WTC11 (cell line): ENCODE results near the gene NR1I3. TPM values are rescaled to one million over a fixed set of nuclear protein-coding genes. Genes with fewer than 3 reads are reported as not detected.
A peak's percentile ranks its signal among the peaks of the same experiment; 100 is the strongest.

Experiments
- ATAC-seq: fragments of 200-7000 bp; cut with Tn5 transposase; 2 replicates; pipeline ENCODE4 v1.10.0; 2021; ENCODE audit warnings: mild to moderate bottlenecking, moderate library complexity
- CTCF ChIA-PET: fragments of 300-600 bp; sonication (Branson Sonifier 250); formaldehyde crosslinking; loops from one replicate; lab custom pipeline; 2021; ENCODE audit warnings: antibody characterized with exemption; lab: Charles Lee
- POLR2A ChIA-PET: fragments of 350-600 bp; sonication (Branson Sonifier 250); formaldehyde crosslinking; loops from one replicate; lab custom pipeline; 2021; ENCODE audit warnings: antibody characterized with exemption; lab: Charles Lee
- DNase-seq: peaks from one replicate; pipeline ENCODE4 v3.0.0; 2021; ENCODE audit warnings: low spot score
- H3K27ac Mint-ChIP-seq: 2 replicates; pipeline ENCODE4 v1.8.0; 2021; ENCODE audit warnings: mixed read lengths
- H3K27me3 Mint-ChIP-seq: 2 replicates; pipeline ENCODE4 v1.8.0; 2021; ENCODE audit warnings: low read depth, mild to moderate bottlenecking, moderate library complexity, mixed read lengths
- H3K36me3 Mint-ChIP-seq: 2 replicates; pipeline ENCODE4 v1.8.0; 2021; ENCODE audit warnings: mixed read lengths
- H3K4me1 Mint-ChIP-seq: 2 replicates; pipeline ENCODE4 v1.8.0; 2022; ENCODE audit warnings: mixed read lengths
- H3K4me3 Mint-ChIP-seq: 2 replicates; pipeline ENCODE4 v1.8.0; 2021; ENCODE audit warnings: mild to moderate bottlenecking, moderate library complexity, mixed read lengths
- H3K9me3 Mint-ChIP-seq: 2 replicates; pipeline ENCODE4 v1.8.0; 2021; ENCODE audit warnings: mixed read lengths
- GRHL2 ChIP-seq: fragments of 250-450 bp; sonication (Bioruptor Pico); IDR thresholded peaks from 2 replicates; pipeline ENCODE4 v1.8.0; 2022; ENCODE audit warnings: mild to moderate bottlenecking, moderate library complexity; ENCODE audit not compliant: insufficient replicate concordance, severe bottlenecking
- HMGA2 ChIP-seq: fragments of 250-450 bp; sonication (Bioruptor Pico); IDR thresholded peaks from 2 replicates; pipeline ENCODE4 v1.4.0; 2021; ENCODE audit warnings: mild to moderate bottlenecking, moderate library complexity
- SP1 ChIP-seq: sonication (generic); formaldehyde crosslinking; conservative IDR thresholded peaks from 2 replicates; pipeline ENCODE4 v1.8.1; 2022; ENCODE audit warnings: missing genetic modification reagents
- TCF7 ChIP-seq: sonication (generic); formaldehyde crosslinking; IDR thresholded peaks from 2 replicates; pipeline ENCODE4 v1.8.0; 2022; ENCODE audit warnings: mild to moderate bottlenecking, low read depth, missing genetic modification reagents, moderate library complexity
- TEAD4 ChIP-seq: sonication (generic); formaldehyde crosslinking; IDR thresholded peaks from 2 replicates; pipeline ENCODE4 v1.8.0; 2022; ENCODE audit warnings: mild to moderate bottlenecking, missing genetic modification reagents
- ZNF317 ChIP-seq: sonication (generic); formaldehyde crosslinking; IDR thresholded peaks from 2 replicates; pipeline ENCODE4 v1.8.1; 2023; ENCODE audit warnings: low read depth, mild to moderate bottlenecking, moderate library complexity, missing genetic modification reagents, borderline replicate concordance
- ZNF396 ChIP-seq: fragments of 250-450 bp; sonication (Bioruptor Pico); IDR thresholded peaks from 2 replicates; pipeline ENCODE4 v1.8.0; 2021; ENCODE audit warnings: mild to moderate bottlenecking, moderate library complexity, borderline replicate concordance
- ZNF671 ChIP-seq: fragments of 250-450 bp; sonication (Bioruptor Pico); IDR thresholded peaks from 2 replicates; pipeline ENCODE4 v1.8.0; 2021; ENCODE audit warnings: mild to moderate bottlenecking
- total RNA-seq: library from RNA; stranded (reverse); gene quantifications from 3 replicates; pipeline ENCODE4 v1.2.3, GENCODE V29; 2021
- TF ChIP-seq, protein P1 (sequence below): sonication (generic); formaldehyde crosslinking; IDR thresholded peaks from 2 replicates; pipeline ENCODE4 v1.8.0; 2022; ENCODE audit warnings: mild to moderate bottlenecking, missing genetic modification reagents
- TF ChIP-seq, protein P2 (sequence below): sonication (generic); formaldehyde crosslinking; IDR thresholded peaks from 2 replicates; pipeline ENCODE4 v1.8.0; 2022; ENCODE audit warnings: missing genetic modification reagents
- TF ChIP-seq, protein P3 (sequence below): sonication (generic); formaldehyde crosslinking; IDR thresholded peaks from 2 replicates; pipeline ENCODE4 v1.8.1; 2023; ENCODE audit warnings: mild to moderate bottlenecking, missing genetic modification reagents
- TF ChIP-seq, protein P4 (sequence below): sonication (generic); formaldehyde crosslinking; IDR thresholded peaks from 2 replicates; pipeline ENCODE4 v1.8.1; 2023; ENCODE audit warnings: mild to moderate bottlenecking, moderate library complexity, missing genetic modification reagents
- TF ChIP-seq, protein P5 (sequence below): sonication (generic); formaldehyde crosslinking; IDR thresholded peaks from 2 replicates; pipeline ENCODE4 v1.8.0; 2023; ENCODE audit warnings: mild to moderate bottlenecking, missing genetic modification reagents
- TF ChIP-seq, protein P6 (sequence below): sonication (generic); formaldehyde crosslinking; IDR thresholded peaks from 2 replicates; pipeline ENCODE4 v1.8.0; 2022; ENCODE audit warnings: mild to moderate bottlenecking, missing genetic modification reagents
- TF ChIP-seq, protein P7 (sequence below): sonication (generic); formaldehyde crosslinking; IDR thresholded peaks from 2 replicates; pipeline ENCODE4 v1.8.1; 2023; ENCODE audit warnings: mild to moderate bottlenecking, missing genetic modification reagents, moderate library complexity
- TF ChIP-seq, protein P8 (sequence below): fragments of 250-450 bp; sonication (Bioruptor Pico); IDR thresholded peaks from 2 replicates; pipeline ENCODE4 v1.8.0; 2021; ENCODE audit warnings: mild to moderate bottlenecking

NR1I3 gene
- total RNA-seq, 1 experiment from 2014 or later, result not detected

DNA sequence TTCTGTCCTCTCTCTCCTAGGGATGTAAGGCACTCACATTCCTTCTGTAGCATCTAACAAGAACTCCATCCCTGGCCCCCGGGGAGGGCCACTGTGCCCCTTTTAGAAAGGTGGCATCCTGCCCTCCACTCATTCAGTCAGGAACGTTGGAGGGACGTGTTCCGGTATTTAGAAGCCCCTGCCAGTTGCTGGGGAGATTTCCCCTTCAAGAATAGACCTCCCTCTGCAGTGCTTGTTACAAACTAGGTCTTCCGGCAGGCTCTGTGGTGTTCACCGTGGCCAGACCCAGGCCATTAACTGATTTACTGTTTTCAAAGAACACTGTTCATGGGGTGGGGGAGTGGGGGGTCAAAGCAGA lies 21.3 kb upstream of the NR1I3 start:
- no peak for TF ChIP-seq SP1 (CRISPR knock-in tag)
- TF ChIP-seq TEAD4 (CRISPR knock-in tag), result no peak
- no peak for TF ChIP-seq ZNF396 (CRISPR knock-in tag)
- TF ChIP-seq, protein P1, sequence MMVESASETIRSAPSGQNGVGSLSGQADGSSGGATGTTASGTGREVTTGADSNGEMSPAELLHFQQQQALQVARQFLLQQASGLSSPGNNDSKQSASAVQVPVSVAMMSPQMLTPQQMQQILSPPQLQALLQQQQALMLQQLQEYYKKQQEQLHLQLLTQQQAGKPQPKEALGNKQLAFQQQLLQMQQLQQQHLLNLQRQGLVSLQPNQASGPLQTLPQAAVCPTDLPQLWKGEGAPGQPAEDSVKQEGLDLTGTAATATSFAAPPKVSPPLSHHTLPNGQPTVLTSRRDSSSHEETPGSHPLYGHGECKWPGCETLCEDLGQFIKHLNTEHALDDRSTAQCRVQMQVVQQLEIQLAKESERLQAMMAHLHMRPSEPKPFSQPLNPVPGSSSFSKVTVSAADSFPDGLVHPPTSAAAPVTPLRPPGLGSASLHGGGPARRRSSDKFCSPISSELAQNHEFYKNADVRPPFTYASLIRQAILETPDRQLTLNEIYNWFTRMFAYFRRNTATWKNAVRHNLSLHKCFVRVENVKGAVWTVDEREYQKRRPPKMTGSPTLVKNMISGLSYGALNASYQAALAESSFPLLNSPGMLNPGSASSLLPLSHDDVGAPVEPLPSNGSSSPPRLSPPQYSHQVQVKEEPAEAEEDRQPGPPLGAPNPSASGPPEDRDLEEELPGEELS (CRISPR knock-in tag), result no peak
- TF ChIP-seq HMGA2 (CRISPR knock-in tag), result no peak
- TF ChIP-seq ZNF671 (CRISPR knock-in tag), result no peak
- TF ChIP-seq, protein P2, sequence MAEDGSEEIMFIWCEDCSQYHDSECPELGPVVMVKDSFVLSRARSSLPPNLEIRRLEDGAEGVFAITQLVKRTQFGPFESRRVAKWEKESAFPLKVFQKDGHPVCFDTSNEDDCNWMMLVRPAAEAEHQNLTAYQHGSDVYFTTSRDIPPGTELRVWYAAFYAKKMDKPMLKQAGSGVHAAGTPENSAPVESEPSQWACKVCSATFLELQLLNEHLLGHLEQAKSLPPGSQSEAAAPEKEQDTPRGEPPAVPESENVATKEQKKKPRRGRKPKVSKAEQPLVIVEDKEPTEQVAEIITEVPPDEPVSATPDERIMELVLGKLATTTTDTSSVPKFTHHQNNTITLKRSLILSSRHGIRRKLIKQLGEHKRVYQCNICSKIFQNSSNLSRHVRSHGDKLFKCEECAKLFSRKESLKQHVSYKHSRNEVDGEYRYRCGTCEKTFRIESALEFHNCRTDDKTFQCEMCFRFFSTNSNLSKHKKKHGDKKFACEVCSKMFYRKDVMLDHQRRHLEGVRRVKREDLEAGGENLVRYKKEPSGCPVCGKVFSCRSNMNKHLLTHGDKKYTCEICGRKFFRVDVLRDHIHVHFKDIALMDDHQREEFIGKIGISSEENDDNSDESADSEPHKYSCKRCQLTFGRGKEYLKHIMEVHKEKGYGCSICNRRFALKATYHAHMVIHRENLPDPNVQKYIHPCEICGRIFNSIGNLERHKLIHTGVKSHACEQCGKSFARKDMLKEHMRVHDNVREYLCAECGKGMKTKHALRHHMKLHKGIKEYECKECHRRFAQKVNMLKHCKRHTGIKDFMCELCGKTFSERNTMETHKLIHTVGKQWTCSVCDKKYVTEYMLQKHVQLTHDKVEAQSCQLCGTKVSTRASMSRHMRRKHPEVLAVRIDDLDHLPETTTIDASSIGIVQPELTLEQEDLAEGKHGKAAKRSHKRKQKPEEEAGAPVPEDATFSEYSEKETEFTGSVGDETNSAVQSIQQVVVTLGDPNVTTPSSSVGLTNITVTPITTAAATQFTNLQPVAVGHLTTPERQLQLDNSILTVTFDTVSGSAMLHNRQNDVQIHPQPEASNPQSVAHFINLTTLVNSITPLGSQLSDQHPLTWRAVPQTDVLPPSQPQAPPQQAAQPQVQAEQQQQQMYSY, result no peak
- TF ChIP-seq, protein P3, sequence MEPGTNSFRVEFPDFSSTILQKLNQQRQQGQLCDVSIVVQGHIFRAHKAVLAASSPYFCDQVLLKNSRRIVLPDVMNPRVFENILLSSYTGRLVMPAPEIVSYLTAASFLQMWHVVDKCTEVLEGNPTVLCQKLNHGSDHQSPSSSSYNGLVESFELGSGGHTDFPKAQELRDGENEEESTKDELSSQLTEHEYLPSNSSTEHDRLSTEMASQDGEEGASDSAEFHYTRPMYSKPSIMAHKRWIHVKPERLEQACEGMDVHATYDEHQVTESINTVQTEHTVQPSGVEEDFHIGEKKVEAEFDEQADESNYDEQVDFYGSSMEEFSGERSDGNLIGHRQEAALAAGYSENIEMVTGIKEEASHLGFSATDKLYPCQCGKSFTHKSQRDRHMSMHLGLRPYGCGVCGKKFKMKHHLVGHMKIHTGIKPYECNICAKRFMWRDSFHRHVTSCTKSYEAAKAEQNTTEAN, result no peak
- TF ChIP-seq GRHL2 (CRISPR knock-in tag), result no peak
- no peak for DNase-seq
- H3K27ac Mint-ChIP-seq, result no peak overlapping the region
- H3K4me3 Mint-ChIP-seq, result peak overlapping the region; percentile 65
- ChIA-PET POLR2A (interaction anchor here (1.2 kb wide), 1 partner anchor 46 kb away, joined by 6 read pairs; no protein-coding TSS in a partner anchor), CTCF (interaction anchor here (1.1 to 1.8 kb wide), 9 partner anchors 9 to 123 kb away, joined by 3 to 14 read pairs (median 6); partner anchors contain the start of genes NDUFS2 and NR1I3)
- H3K4me1 Mint-ChIP-seq, result peaks cover 22% of the 10 kb centered on the region
- no peak for ATAC-seq
- peaks cover 31% of the 10 kb centered on the region for H3K9me3 Mint-ChIP-seq
- peaks cover 70% of the 10 kb centered on the region for H3K27me3 Mint-ChIP-seq
- peaks cover 19% of the 10 kb centered on the region for H3K36me3 Mint-ChIP-seq

DNA sequence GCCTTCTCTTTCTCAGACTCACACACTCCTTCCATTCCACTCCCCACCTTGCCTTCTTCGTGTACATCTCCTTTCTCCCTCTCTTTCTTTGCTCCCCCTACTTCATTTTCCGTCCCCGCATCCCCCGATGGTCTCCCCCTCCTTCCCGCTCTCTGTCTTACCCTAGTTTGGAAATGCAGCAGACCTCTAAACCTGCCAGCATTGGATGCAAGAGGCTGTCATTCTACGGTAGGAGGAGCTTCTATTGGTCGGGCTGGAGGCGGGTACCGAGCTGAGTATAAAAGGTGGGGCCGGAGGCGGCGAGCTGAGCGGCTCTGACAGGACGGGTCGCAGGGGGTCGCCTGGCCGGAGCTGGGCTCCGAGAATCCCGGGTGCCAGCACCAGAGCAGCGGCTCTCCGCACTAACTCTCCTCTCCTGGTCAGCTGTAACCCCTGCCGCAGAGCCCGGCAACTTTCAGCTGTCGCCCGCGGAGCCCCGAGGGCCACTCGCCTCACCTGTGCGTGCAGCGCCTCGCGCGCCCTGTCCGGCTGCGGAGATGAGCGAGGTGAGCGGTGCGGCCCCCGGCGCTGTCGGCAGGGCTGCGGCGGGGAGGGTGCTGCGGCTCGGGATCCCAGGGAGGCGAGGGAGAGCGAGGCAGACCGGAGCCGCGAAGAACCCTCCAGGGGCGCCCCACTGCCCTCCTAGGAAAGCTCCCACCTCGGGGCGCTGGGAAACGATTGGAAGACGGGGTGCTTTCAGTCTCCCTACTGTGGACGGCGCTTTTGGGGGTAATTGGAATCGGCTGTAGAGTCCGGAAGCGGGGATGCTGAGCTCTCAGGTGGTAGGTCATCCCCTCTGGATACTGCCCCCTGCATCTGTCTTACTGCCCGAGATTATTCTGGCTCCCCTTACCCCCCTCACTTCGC lies 20.7 kb upstream of the NR1I3 start, which contains the start of gene PCP4L1:
Gene PCP4L1 (plus strand): TSS at position 307 of the 906 bp plus-strand sequence. CDS start 230 bp downstream, at position 537.
- Mint-ChIP-seq H3K4me3 (peak within 1 kb of the TSS; percentile 65), H3K9me3 (peaks cover 31% of the 10 kb centered on the region), H3K4me1 (peaks cover 22% of the 10 kb centered on the region), H3K36me3 (peaks cover 19% of the 10 kb centered on the region), H3K27me3 (peaks cover 70% of the 10 kb centered on the region), H3K27ac (no peak within 1 kb of the TSS)
- POLR2A ChIA-PET, result interaction anchor here (0.6 to 1.2 kb wide), 5 partner anchors 16 to 954 kb away, joined by 4 to 6 read pairs (median 4); partner anchors contain the start of gene SDHC
- DNase-seq (peak; percentile 87), ATAC-seq (peak; percentile 97)
- CTCF ChIA-PET, result interaction anchor here (0.6 to 2.0 kb wide), 21 partner anchors 8 to 161 kb away, joined by 3 to 21 read pairs (median 4); partner anchors contain the start of genes ADAMTS4, APOA2, NDUFS2 and NR1I3
- TF ChIP-seq ZNF317 (CRISPR knock-in tag) (no peak), ZNF671 (CRISPR knock-in tag) (no peak), TCF7 (CRISPR knock-in tag) (no peak)
- TF ChIP-seq, protein P4, sequence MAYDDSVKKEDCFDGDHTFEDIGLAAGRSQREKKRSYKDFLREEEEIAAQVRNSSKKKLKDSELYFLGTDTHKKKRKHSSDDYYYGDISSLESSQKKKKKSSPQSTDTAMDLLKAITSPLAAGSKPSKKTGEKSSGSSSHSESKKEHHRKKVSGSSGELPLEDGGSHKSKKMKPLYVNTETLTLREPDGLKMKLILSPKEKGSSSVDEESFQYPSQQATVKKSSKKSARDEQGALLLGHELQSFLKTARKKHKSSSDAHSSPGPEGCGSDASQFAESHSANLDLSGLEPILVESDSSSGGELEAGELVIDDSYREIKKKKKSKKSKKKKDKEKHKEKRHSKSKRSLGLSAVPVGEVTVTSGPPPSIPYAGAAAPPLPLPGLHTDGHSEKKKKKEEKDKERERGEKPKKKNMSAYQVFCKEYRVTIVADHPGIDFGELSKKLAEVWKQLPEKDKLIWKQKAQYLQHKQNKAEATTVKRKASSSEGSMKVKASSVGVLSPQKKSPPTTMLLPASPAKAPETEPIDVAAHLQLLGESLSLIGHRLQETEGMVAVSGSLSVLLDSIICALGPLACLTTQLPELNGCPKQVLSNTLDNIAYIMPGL (CRISPR knock-in tag), result peak; percentile 59; the same call in 1 of the 2 replicates
- TF ChIP-seq, protein P5, sequence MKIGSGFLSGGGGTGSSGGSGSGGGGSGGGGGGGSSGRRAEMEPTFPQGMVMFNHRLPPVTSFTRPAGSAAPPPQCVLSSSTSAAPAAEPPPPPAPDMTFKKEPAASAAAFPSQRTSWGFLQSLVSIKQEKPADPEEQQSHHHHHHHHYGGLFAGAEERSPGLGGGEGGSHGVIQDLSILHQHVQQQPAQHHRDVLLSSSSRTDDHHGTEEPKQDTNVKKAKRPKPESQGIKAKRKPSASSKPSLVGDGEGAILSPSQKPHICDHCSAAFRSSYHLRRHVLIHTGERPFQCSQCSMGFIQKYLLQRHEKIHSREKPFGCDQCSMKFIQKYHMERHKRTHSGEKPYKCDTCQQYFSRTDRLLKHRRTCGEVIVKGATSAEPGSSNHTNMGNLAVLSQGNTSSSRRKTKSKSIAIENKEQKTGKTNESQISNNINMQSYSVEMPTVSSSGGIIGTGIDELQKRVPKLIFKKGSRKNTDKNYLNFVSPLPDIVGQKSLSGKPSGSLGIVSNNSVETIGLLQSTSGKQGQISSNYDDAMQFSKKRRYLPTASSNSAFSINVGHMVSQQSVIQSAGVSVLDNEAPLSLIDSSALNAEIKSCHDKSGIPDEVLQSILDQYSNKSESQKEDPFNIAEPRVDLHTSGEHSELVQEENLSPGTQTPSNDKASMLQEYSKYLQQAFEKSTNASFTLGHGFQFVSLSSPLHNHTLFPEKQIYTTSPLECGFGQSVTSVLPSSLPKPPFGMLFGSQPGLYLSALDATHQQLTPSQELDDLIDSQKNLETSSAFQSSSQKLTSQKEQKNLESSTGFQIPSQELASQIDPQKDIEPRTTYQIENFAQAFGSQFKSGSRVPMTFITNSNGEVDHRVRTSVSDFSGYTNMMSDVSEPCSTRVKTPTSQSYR, result no peak
- TF ChIP-seq, protein P6, sequence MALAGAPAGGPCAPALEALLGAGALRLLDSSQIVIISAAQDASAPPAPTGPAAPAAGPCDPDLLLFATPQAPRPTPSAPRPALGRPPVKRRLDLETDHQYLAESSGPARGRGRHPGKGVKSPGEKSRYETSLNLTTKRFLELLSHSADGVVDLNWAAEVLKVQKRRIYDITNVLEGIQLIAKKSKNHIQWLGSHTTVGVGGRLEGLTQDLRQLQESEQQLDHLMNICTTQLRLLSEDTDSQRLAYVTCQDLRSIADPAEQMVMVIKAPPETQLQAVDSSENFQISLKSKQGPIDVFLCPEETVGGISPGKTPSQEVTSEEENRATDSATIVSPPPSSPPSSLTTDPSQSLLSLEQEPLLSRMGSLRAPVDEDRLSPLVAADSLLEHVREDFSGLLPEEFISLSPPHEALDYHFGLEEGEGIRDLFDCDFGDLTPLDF (CRISPR knock-in tag), result no peak
- TF ChIP-seq, protein P7, sequence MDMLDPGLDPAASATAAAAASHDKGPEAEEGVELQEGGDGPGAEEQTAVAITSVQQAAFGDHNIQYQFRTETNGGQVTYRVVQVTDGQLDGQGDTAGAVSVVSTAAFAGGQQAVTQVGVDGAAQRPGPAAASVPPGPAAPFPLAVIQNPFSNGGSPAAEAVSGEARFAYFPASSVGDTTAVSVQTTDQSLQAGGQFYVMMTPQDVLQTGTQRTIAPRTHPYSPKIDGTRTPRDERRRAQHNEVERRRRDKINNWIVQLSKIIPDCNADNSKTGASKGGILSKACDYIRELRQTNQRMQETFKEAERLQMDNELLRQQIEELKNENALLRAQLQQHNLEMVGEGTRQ (CRISPR knock-in tag), result no peak
- TF ChIP-seq, protein P8, sequence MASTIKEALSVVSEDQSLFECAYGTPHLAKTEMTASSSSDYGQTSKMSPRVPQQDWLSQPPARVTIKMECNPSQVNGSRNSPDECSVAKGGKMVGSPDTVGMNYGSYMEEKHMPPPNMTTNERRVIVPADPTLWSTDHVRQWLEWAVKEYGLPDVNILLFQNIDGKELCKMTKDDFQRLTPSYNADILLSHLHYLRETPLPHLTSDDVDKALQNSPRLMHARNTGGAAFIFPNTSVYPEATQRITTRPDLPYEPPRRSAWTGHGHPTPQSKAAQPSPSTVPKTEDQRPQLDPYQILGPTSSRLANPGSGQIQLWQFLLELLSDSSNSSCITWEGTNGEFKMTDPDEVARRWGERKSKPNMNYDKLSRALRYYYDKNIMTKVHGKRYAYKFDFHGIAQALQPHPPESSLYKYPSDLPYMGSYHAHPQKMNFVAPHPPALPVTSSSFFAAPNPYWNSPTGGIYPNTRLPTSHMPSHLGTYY (CRISPR knock-in tag), result no peak
